ENCODE data around the gene LSS.

LSS gene

GRCh38 chr21:46217511-46218196 lies 10.9 kb downstream of the LSS start:
- DNase-seq = no peak

- no peak for DNase-seq
Observed at GRCh38 chr21:46216132-46216747, 12.3 kb downstream of the LSS start.

GRCh38 chr21:46215436-46216131 lies 13.0 kb downstream of the LSS start:
- no peak for DNase-seq

GRCh38 chr21:46214478-46215340 lies 13.9 kb downstream of the LSS start:
- no peak for DNase-seq

GRCh38 chr21:46213620-46214286 lies 14.8 kb downstream of the LSS start:
- no peak for DNase-seq

GRCh38 chr21:46212721-46213484 lies 15.7 kb downstream of the LSS start:
- no peak for DNase-seq

GRCh38 chr21:46211786-46212720 lies 16.5 kb downstream of the LSS start:
- DNase-seq = no peak

GRCh38 chr21:46211376-46211775 lies 17.2 kb downstream of the LSS start:
- DNase-seq = no peak

- DNase-seq = no peak
Observed at GRCh38 chr21:46210378-46211136, 18.0 kb downstream of the LSS start.

- no peak for DNase-seq
Observed at GRCh38 chr21:46208761-46209721, 19.5 kb downstream of the LSS start.

- DNase-seq = no peak
Observed at GRCh38 chr21:46207920-46208591, 20.5 kb downstream of the LSS start.

GRCh38 chr21:46207006-46207919 lies 21.3 kb downstream of the LSS start:
- DNase-seq = no peak

- DNase-seq = no peak
Observed at GRCh38 chr21:46206163-46207005, 22.2 kb downstream of the LSS start.

GRCh38 chr21:46205766-46206162 lies 22.8 kb downstream of the LSS start:
- DNase-seq = no peak

GRCh38 chr21:46205166-46205565 lies 23.4 kb downstream of the LSS start:
- DNase-seq = no peak

- no peak for DNase-seq
Observed at GRCh38 chr21:46203203-46203600, 25.4 kb downstream of the LSS start.
